SH-SY5Y (cell line): ENCODE data around the gene ARID3A.

Experiments used
- GATA2 ChIP-seq: IDR thresholded peaks from 2 replicates; pipeline ENCODE4 v1.6.1; 2011; ENCODE audit warnings: mild to moderate bottlenecking, low read depth, low read length
- GATA3 ChIP-seq: IDR thresholded peaks from 2 replicates; pipeline ENCODE4 v1.6.1; 2011; ENCODE audit warnings: low read depth, mild to moderate bottlenecking, low read length, moderate library complexity

DNA sequence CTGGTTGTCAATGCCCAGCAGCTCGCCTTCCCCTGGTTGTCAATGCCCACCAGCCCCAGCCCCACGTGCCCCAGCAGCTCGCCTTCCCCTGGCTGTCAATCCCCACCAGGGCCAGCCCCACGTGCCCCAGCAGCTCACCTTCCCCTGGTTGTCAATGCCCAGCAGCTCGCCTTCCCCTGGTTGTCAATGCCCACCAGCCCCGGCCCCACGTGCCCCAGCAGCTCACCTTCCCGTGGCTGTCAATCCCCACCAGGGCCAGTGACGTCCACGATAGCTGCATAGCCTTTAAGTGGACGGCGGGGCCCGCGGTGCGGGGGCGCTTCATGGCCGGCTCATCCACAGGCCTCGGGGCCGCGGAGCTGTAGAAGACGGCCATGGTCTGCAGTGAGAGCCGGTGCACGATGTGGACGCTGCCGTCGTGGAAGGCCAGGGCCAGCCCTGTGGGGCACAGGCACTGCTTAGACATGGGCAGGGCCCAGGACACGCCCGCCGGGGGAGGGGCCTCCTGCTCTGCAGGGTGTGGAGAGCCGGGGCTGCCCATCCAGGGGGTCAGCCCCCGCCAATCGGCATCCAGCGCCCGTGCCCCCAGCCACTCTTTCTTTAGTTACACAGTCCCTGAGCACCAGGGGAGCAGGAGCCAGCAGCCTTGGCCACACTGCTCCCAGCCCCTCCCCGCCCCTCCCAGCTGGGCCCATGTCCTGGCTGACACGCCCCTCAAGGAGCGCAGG, 46.0 kb upstream of the ARID3A start:
- TF ChIP-seq GATA2: no peak
- TF ChIP-seq GATA3: no peak
